Stimulated activated CD4-positive, alpha-beta T cell treated with anti-CD3 and anti-CD28 coated beads, Interleukin-12 subunit alpha, Interleukin-12 subunit beta, amount 100 ng/mL, for 24 hours (primary cell): ENCODE data around the gene GALNT11.
A peak's percentile ranks its signal among the peaks of the same experiment; 100 is the strongest.
"Not testable (repeated sequence)": the region's sequence is repeated elsewhere in the genome, so short reads cannot be mapped to it uniquely, and the experiment has no call there.

ENCODE experiments used
- DNase-seq, 2 experiments: peaks; one replicate each; pipeline ENCODE4 v3.0.0-alpha.2; 2020; ENCODE audit warnings: low read depth in 2 of 2

GALNT11 gene

DNA sequence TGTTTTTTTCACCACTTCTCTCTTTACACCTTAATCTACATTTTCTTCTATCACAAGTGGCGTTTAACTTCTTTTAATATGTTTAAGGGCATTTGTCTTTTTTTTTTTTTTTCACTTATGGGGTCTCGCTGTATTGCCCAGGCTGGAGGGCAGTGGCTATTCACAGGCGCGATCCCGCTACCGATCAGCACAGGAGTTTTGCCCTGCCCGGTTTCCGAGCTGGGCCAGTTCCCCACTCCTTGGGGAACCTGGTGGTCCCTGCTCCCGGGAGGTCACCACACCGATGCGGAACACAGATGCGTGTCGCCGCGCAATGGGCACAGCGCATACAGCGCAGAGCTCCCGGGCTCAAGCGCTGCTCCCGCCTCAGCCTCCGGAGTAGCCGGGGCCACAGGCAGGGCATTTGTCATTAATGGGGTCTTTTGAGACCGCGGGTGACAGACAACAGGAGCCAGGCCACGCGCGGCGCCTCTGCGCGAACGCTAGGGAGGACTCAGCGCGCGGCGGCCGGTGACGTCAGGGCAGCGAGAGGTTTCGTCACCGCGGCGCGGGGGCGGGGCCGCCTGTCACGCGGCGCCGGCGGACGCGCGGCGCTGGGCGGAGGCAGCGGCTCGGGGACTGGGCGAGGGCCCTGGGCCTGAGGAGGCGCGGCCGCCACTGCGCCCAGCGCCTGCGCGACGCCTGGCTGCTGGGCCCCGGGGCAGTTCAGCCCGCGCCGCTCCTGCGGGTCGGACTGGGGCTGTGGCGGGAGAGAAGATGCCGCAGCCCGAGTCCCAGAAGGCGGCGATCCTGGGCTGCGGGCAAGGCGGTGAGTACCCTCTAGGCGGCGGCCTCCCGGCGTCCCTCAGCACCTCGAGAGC is at the start of gene GALNT11:
Gene GALNT11, plus strand, starts transcription at position 598 of the 860 bp plus-strand sequence. CDS start 68,554 bp downstream, outside the sequence.
- peak; percentile 74 to 77 for DNase-seq

DNA sequence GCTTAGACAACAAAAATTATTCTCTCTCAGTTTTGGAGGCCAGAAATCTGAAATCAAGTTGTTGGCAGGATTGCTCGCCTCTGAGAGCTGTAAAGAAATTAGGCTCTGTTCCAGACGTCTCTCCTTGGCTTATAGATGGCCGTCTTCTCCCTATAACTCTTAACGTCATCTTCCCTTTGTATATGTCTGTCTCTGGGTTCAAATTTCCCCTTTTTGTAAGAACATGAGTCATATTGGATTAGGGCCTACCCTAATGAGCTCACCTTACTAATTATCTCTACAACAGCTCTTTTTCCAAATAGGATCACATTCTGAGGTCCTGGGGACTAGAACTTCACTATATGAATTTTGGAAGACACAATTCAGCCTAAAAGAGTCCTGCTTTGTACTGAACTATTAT is 46.9 kb upstream of the GALNT11 start:
- no peak for DNase-seq

DNA sequence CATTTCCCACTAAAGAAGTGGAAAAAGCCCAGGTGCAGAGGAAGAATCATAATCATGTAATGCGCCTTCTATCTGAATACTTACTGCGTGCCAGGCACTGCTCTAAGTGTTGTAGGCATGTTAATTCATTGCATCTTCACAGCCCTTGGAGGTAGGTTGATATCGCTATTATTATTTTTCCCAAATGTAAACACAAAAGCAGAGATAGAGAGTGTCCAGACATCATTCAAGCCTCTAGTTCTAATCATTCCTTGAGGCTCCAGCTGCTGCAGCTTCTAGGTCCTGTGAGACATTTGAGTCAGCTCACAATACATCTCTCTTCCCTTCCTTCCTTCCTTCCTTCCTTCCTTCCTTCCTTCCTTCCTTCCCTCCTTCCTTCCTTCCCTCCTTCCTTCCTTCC is 44.3 kb upstream of the GALNT11 start:
- no peak for DNase-seq

DNA sequence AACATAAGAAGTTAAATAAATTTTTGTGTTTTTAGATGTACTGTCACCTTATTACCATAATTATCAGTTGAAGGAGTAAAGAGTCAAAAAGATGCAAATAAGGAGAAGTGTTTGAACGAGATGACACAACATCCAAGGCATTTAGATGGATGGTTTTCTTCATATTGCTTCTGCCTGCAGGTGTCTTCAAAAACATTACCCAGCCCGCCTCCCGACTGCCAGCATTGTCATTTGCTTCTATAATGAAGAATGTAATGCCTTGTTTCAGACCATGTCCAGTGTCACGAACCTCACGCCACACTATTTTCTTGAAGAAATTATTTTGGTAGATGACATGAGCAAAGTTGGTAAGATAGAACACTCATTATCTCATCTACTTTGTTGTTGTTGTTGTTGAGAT is 42.7 kb upstream of the GALNT11 start:
- DNase-seq = no peak

DNA sequence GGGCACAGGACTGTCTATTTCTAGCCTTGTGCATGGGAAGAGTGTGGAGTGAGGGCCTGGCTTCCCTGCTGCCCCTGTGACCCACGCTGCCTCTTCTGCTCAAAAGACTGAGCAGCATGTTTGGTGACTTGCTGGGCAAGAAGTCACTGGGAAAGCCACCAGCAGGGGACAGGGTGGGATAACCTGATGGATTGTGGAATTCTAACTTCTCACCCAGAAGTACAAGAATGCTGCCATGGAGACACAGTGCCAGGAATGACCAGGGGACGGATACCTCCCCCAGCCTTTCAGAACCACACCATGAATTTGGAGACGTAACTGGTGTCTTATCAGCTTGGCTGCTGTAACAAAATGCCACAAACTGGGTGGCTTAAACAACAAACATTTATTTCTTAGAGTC is 40.9 kb upstream of the GALNT11 start:
- no peak for DNase-seq

DNA sequence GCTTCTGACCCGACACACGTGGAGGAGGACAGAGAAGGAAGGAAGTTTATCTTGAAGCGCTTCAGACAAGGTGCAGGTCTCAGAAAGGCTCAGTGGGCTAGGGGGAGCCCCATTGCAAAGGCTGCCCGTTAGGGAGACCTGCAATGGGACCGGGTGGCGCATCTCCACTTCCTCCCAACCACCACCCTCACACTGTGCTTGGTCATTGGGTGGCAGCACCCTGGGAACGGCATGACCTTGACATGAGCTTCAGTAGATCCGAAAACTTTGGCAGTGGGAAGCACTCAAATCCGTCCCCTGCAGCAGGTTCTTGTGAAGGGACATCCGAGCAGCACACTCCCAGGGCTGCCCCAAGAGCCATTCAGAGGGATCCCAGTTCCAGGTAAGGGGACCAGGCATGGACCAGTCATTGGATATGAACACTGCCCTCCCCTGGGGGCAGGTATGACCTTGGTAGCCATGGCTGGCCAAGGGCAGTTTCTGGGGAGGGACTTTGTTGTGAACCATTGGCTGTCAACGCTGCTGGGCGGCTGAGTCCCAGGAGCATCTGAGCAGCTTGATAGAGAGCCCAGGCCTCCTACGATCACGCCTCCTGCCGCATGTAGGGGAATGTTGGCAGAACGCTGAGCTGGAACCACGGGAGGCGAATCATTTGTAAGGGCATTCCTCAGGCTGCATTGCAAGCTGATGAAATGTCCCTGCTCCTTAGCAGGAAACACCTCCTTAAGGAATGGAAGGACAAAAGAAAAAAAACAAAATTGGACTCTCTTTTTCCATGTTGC is 37.5 kb upstream of the GALNT11 start:
- DNase-seq = no peak

DNA sequence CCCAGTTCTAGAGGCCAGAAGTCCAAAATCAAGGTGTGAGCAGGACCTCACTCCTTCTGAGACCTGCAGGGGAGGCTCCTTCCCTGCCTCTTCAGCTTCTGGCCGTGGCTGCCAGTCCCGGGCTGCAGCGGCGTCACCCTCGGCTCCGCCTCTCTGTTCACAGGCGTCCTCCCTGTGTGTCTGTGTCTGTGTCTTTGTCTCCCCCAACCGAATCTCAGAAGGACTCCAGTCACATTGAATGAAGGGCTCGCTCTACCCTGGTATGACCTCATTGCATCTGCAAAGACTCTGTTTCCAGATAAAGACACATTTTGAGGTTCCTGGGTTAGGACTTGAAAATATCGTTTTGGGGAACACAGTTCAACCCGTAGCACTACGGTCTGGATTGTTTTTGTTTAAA is 33.1 kb upstream of the GALNT11 start:
- peak in 1 of 2 experiments; percentile 24 for DNase-seq

DNA sequence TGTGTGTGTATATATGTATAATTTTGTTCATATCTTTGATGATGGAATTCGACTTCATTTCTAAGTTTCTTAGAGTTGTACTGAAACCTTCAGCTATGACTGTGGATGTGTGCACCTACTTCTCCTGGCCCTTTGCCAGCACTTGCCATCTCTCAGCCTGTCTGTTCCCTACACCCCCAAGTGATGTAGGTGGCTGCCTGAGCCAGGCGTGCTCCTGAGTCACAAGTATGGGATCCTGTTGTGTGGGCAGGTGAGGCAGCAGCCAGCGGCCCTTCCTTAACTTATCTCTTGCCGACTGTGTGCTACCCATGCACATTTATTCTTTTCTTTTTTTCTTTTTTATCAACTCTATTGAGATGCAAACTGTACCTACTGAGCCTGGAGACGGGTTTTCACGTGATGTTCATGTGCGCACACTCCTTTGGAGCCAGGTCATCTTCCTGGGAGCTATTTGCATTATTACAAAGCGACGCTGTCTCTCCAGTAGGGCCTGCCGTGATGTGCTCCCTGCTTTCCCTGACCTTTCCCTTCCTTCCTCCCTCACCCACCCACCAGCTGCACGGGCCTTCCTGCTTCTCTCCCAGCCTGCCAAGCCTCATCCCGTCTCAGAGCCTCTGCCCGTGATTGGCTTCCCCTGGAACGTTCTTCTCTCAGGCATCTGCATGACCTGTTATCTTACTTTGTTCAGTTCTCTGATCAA is 31.3 kb upstream of the GALNT11 start:
- DNase-seq = peak in 1 of 2 experiments; percentile 3

DNA sequence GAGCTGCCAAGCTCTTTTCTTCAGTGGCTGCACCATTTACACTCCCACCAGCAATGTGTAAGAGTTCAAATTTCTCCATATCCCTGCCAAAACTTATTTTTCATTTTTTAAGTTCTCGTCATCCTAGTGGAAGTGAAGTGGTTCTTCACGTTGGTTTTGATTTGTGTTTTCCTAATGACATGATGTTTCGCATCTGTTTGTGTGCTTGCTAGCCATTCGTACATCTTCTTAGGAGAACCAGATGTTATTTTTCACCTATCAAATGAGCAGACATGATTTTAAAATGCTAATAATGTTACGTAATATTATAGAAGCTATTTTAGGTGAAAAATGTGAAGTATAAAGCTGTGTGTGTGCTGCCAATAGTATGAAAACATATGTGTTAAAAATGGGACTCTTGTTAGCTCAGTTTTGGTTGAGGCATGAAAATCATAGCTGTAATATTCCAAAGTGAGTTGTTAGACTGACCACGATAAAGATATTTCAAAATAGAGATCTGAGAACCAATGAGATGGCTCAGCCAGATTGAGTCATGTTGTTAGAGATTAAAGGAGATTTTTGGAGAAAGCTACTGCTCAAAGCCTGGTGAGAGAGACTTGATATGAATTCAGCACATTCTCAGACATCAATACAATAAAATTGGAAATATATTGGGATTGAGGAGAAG is 25.9 kb upstream of the GALNT11 start:
- DNase-seq = no peak

DNA sequence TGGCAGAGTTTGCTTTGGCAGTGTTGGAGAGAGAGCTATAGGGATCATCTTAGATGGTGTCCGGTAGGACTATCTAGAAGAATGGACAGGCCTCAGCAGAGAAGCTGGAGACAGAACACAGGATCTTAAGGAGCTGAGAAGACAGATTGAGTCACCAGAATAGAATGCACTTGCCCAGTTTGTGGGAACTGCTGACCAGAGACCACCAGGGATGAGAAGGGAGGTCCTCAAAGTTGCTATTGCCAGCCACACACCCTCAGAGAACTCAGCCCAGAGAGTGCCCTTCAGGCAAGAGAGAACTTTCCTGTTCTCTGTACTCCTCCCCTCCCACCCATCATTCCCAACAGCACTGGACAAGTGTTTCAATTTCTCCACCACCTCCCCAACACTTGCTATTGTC is 25.3 kb upstream of the GALNT11 start:
- DNase-seq = no peak

DNA sequence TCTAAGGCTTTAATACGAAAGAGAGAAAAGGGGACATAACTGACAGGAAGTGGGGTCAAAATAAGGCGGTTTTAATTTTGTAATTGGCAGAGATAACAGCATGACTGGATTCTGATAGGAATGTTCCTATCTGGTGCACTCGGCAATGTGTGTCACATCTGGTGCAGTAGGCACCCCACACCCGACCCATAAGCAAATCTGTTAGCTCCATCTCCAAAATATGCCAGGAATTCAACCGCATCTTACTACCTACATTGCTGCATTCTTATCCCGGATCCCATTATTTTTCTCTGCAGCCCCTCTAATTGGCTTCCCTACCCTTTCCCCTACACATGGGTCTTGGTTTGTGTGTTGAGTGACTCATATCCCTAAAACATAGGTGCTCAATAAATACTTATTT is 19.1 kb upstream of the GALNT11 start:
- no peak for DNase-seq

DNA sequence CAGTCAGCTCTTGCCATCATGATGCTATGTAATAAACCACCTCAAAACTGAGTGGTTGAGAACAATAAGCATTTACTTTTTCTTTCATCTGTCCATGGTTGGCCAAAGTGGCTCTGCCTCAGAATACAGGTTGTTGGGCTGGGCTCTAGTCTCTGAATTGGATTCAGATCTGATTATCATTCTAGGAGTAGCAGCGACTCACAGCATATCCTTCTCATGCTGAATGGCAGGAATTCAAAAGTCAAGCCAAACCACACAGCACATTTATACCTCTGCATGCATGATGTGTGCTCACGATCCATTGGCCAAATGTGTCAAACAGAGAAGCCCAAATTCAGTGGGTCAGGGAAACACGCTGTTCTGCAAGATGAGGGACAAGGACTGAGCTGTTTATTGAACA is 13.6 kb upstream of the GALNT11 start:
- no peak for DNase-seq

DNA sequence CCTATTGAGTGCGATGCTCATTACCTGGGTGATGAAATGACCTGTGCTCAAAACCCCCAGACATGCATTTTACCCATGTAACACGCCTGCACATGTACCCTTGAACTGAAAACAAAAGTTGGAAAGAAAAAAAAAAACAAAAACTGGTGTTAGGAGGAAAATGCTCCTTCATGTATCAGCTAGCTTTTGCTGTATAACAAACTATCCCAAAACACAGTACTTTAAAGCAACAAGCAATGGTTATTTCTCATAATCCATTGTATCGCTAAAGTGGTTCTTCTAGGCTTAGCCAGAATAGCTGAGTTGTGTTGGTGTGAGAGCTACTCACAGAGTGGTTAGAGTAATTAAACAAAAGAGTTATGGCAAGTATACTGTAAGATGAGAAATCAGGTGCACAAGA is 12.2 kb upstream of the GALNT11 start:
- no peak for DNase-seq

DNA sequence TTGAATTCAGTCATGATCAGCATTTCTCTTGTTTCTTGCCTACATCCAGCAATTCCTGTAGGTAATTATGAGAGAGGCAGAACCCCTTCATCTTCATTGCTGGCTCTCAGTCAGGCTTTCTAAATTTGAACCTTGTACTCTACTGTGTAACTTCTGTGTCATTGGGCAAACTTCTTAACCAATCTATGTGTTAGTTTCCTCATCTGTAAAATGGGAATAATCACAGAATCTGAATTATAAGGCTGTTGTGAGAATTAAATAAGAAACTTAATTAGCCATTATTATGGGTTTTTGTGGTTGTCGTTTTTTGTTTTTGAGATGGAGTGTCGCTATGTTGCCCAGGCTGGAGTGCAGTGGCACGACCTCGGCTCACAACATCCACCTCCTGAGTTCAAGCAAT is 11.5 kb upstream of the GALNT11 start:
- no peak for DNase-seq

DNA sequence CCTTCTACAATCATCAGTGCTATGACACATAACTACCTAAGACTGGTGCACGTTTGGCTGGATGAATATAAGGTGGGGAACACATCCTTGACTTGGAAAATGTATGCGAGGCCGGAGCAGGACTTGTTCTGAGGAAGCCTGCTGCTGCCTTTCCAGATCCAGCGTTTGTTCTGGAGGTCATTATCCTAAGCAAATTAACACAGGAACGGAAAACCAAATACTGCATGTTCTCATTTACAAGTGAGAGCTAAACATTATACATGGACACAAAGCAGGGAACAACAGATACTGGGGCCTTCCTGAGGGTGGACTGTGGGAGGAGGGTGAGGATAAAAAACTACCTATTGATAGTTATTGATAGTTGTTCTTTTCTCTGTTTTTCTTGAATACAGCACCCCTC is 10.8 kb upstream of the GALNT11 start:
- DNase-seq = no peak

DNA sequence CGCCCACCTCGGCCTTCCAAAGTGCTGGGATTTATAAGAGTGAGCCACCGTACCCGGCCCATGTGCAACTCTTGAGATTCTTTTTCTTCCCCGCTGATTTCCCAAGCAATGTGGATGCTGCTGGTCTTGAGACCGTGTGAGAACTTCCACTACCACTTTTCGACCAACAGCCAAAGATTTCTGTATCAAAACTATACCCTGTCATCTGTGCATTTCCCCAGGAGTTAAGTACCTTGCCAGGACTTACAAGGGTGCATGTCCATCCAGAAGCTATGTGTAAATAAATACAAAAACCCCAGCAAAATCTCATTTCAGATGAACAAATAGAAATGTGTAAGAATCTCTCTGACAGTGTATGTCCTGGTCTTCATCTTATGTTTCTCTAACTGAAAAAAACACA is 9.9 kb upstream of the GALNT11 start:
- no peak for DNase-seq

DNA sequence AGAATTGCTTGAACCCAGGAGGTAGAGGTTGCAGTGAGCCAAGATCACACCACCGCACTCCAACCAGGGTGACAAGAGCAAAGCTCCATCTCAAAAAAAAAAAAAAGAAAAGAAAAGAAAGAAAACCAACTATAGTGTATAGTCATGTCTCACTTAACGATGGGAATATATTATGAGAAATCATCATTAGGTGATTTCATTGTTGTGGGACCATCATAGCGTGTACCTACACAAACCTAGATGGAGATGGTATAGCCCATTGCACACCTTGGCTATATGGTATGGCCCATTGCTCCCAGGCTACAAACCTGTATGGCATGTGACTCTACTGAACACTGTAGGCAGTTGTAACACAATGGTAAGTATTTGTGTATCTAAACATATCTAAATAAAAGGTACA is 8.5 kb upstream of the GALNT11 start:
- no peak for DNase-seq

DNA sequence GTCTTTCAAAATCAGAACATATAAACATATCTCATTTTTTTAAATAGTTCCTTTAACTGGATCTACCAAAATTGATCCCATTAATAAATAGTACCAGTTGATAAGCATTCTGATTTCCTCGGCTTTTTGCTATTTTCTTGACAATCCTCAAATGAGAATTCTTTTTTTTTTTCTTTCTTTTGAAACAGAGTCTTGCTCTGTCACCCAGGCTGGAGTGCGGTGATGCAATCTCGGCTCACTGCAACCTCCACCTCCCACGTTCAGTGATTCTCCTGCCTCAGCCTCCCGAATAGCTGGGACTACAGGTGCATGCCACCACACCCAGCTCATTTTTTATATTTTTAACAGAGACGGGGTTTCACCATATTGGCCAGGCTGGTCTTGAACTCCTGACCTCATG is 7.8 kb upstream of the GALNT11 start:
- not testable (repeated sequence) for DNase-seq

DNA sequence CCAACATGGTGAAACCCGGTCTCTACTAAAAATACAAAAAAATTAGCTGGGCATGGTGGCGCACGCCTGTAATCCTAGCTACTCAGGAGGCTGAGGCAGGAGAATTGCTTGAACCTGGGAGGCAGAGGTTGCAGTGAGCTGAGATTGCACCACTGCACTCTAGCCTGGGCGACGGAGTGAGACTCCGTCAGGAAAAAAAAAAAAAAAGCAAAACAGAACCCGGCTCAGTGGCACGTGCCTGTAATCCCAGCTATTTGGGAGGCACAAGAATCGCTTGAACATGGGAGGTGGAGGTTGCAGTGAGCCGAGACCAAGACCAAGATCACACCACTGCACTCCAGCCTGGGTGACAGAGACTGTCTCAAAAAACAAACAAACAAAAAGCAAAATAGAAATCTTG is 3.7 kb upstream of the GALNT11 start:
- DNase-seq = not testable (repeated sequence)

DNA sequence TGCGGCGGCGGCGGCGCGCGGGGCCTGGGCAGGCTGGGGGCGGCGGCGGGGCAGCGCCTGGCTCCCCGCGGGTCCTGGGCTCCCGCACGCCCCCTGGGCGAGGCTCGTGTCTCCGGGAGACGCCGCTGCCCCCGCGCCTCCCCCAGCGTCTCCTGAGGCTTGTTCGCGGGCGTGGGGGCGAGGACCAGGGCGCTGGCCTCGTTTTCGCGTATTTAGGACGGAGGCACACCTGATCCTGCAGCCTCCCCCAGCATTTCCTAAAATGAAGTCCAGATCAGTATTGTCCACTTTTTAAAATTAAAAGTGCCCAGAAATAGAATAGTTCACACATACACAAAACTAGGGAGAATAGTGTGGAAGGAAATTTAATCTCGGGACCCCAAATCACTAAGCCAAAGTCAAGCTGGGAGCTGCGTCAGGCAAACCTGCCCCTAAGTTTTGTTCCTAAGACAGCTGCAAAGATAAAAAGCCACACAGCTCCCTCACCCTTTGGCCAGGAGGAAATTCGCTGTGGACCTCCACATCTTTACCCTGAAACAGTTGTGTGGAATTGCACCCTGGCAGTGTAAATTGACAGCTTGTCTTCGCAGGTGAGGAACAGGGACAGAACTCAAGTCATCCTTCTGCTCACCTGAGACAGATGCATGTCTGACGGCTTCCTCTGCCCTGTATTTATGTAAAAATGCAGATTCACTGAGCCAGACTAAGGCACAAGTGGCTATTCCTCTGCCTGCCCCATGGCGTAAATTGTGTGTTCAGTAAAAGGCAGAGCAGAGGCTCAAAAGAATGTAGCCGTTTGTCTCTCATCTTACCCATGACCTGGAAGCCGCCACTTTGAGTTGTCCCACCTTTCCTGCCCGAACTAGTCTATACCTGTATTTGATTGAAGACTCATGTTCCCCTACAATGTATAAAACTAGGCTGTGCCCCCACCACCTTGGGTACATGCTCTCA is 740 bp downstream of the GALNT11 start:
- no peak for DNase-seq
